ENCODE results near the gene MAGEA12.
"Not testable (repeated sequence)": the region's sequence is repeated elsewhere in the genome, so short reads cannot be mapped to it uniquely, and the experiment has no call there.

- TF ChIP-seq CTCF (IDR thresholded peaks at IDR 0.05; ENCODE audit: borderline replicate concordance, extremely low read depth, low read length, poor library complexity, severe bottlenecking); EZH2 (IDR thresholded peaks at IDR 0.05; ENCODE audit: borderline replicate concordance, low read depth, low read length, severe bottlenecking): not testable (repeated sequence)
Observed at GRCh38 chrX:152713195-152713594, 20.4 kb upstream of the MAGEA12 start.
